ENCODE measurements around the gene ALG2. TPM values are rescaled to one million over a fixed set of nuclear protein-coding genes. Genes with fewer than 3 reads are reported as not detected.

Gene ALG2
- total and polyA plus RNA-seq, 2 of the 4 experiments (the other 2 are of a cell fraction): 36.4 to 38.4 TPM

DNA sequence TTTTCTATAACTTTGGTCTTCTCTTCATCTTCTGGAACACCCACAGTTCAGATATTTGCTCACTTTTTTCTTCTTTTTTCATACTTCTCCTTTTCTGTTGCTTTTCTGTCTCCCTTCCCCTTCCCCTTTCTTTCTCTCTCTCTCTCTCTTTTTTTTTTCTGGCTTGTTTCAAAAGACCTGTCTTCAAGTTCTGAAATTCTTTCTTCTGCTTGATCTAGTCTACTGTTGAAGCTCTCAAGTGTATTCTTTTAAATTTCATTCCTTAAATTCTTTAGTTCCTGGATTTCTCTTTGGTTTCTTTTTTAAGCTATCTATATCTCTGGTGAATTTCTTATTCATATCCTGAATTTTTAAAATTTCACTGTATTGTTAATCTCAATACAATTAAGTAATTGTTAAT is 11.2 kb downstream of the ALG2 start:
- no peak overlapping the region for H3K18ac ChIP-seq (ENCODE audit: low read depth, low read length)
- DNase-seq: no peak
- H2BK15ac ChIP-seq (ENCODE audit: low read depth, low read length): no peak overlapping the region
- no peak for ATAC-seq (ENCODE audit: low read depth)
- no peak overlapping the region for H3K4ac ChIP-seq (ENCODE audit: low read depth, low read length)
- no peak overlapping the region for H3K4me3 ChIP-seq (ENCODE audit: insufficient read depth, low read depth, low read length)
- no peak overlapping the region for H2AFZ ChIP-seq (replicated peaks; ENCODE audit: low read length, poor library complexity)
- no peaks in the 10 kb centered on the region; the same call in 1 of the 2 replicates for H3K9me1 ChIP-seq (ENCODE audit: insufficient read depth, low read length)
- peaks cover under 1% of the 10 kb centered on the region; the same call in 1 of the 2 replicates for H4K20me1 ChIP-seq (ENCODE audit: insufficient read depth, low read length)
- peaks cover 4% of the 10 kb centered on the region; the same call in 1 of the 2 replicates for H3K36me3 ChIP-seq (ENCODE audit: control insufficient read depth, insufficient read depth, low read length)
- H3K27ac ChIP-seq (ENCODE audit: insufficient read depth, low read length): no peak overlapping the region
- BruUV-seq (replicated peaks): no TSS peak
- H3K9me3 ChIP-seq (ENCODE audit: control insufficient read depth, insufficient read depth, low read length): peaks cover 9% of the 10 kb centered on the region
- H2BK5ac ChIP-seq (ENCODE audit: low read depth, low read length, poor library complexity, severe bottlenecking): no peak overlapping the region
- H3K23ac ChIP-seq (ENCODE audit: low read depth, low read length): no peak overlapping the region
- no peaks in the 10 kb centered on the region for H3K4me1 ChIP-seq (ENCODE audit: control insufficient read depth, insufficient read depth, low read length)
- ChIA-PET CTCF (no interaction called here), POLR2A (ENCODE audit: unreplicated experiment) (no interaction called here)
- no peak overlapping the region for H2AK9ac ChIP-seq (replicated peaks; ENCODE audit: low read depth, low read length, poor library complexity)
- no peak overlapping the region for H2AK5ac ChIP-seq (ENCODE audit: low read depth, low read length)
- dilution Hi-C loops (cut with HindIII; ENCODE audit: low sequenced_read_pairs, unreplicated experiment): no loop called here
- TF ChIP-seq, protein P1, sequence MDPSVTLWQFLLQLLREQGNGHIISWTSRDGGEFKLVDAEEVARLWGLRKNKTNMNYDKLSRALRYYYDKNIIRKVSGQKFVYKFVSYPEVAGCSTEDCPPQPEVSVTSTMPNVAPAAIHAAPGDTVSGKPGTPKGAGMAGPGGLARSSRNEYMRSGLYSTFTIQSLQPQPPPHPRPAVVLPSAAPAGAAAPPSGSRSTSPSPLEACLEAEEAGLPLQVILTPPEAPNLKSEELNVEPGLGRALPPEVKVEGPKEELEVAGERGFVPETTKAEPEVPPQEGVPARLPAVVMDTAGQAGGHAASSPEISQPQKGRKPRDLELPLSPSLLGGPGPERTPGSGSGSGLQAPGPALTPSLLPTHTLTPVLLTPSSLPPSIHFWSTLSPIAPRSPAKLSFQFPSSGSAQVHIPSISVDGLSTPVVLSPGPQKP (IDR thresholded peaks at IDR 0.05; ENCODE audit: borderline replicate concordance, low read depth, low read length): no peak
- TF ChIP-seq FOS (IDR thresholded peaks at IDR 0.05; ENCODE audit: low read depth, low read length) (no peak), CTCF (conservative IDR thresholded peaks at IDR 0.05; ENCODE audit: low read depth, low read length) (no peak), CEBPB (IDR thresholded peaks at IDR 0.05; ENCODE audit: low read depth, low read length) (no peak), MXI1 (IDR thresholded peaks at IDR 0.05; ENCODE audit: borderline replicate concordance, low read depth, low read length) (no peak), BHLHE40 (IDR thresholded peaks at IDR 0.05; ENCODE audit: low read depth, low read length) (no peak), POLR2A (IDR thresholded peaks at IDR 0.05; ENCODE audit: low read depth, low read length) (no peak), RCOR1 (IDR thresholded peaks at IDR 0.05; ENCODE audit: insufficient replicate concordance, low read length) (no peak), MAFK (IDR thresholded peaks at IDR 0.05; ENCODE audit: low read depth, low read length) (no peak), RAD21 (IDR thresholded peaks at IDR 0.05; ENCODE audit: low read length) (no peak)
- TF ChIP-seq, protein P2, sequence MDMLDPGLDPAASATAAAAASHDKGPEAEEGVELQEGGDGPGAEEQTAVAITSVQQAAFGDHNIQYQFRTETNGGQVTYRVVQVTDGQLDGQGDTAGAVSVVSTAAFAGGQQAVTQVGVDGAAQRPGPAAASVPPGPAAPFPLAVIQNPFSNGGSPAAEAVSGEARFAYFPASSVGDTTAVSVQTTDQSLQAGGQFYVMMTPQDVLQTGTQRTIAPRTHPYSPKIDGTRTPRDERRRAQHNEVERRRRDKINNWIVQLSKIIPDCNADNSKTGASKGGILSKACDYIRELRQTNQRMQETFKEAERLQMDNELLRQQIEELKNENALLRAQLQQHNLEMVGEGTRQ (IDR thresholded peaks at IDR 0.05; ENCODE audit: low read depth, low read length): no peak
- no peak overlapping the region for H4K91ac ChIP-seq (ENCODE audit: insufficient read depth, low read depth, low read length)
- peaks cover 9 to 19% of the 10 kb centered on the region in 2 experiments; a peak in 3 of 4 replicates for H3K79me1 ChIP-seq (ENCODE audit: low read depth in 1 of 2, low read length in 2 of 2)
- no peak overlapping the region for H4K5ac ChIP-seq (ENCODE audit: low read depth, low read length)
- no peak overlapping the region for H3K56ac ChIP-seq (ENCODE audit: extremely low read depth, insufficient read depth, low read length)
- H3K14ac ChIP-seq (replicated peaks; ENCODE audit: low read depth, low read length): no peak overlapping the region
- H2BK120ac ChIP-seq (ENCODE audit: low read depth, low read length): no peak overlapping the region
- no peak overlapping the region for H3K9ac ChIP-seq (ENCODE audit: low read depth, low read length)
- intact Hi-C loops (cut with micrococcal nuclease): no loop called here
- H3K27me3 ChIP-seq (ENCODE audit: control insufficient read depth, insufficient read depth, low read length): no peaks in the 10 kb centered on the region
- no peak overlapping the region for H3K4me2 ChIP-seq (ENCODE audit: low read depth, low read length)
- no peak overlapping the region for H4K8ac ChIP-seq (ENCODE audit: low read depth in 2 of 2, low read length in 2 of 2)
- no peak overlapping the region for H2BK20ac ChIP-seq (ENCODE audit: low read depth, low read length)
- in situ Hi-C loops (cut with MboI; ENCODE audit: low sequenced_read_pairs): no loop called here
